Measurements from ENCODE around the gene ANKRD6.
"Not testable (repeated sequence)": the region's sequence is repeated elsewhere in the genome, so short reads cannot be mapped to it uniquely, and the experiment has no call there.

The ANKRD6 gene

GRCh38 chr6:89641581-89641980, 208.6 kb downstream of the ANKRD6 start:
- not testable (repeated sequence) for H2BK15ac ChIP-seq (replicated peaks; ENCODE audit: low read depth); H3K27ac ChIP-seq (ENCODE audit: low read depth, low read length); H3K4me1 ChIP-seq (ENCODE audit: control insufficient read depth, low read depth, low read length); H4K8ac ChIP-seq (ENCODE audit: low read depth, low read length); H3K79me1 ChIP-seq (ENCODE audit: low read length); H3K9ac ChIP-seq (ENCODE audit: low read length); H3K27me3 ChIP-seq (ENCODE audit: insufficient read depth, low read length, poor library complexity); H3K56ac ChIP-seq (ENCODE audit: low read length); H3K4me2 ChIP-seq (ENCODE audit: low read length); H3K4me3 ChIP-seq (ENCODE audit: low read length); H3K79me2 ChIP-seq (ENCODE audit: control insufficient read depth, insufficient read depth, low read length); H3K23ac ChIP-seq (ENCODE audit: low read length); DNase-seq; H2BK120ac ChIP-seq (ENCODE audit: low read depth, low read length); H3K4ac ChIP-seq (ENCODE audit: low read depth, low read length); H2BK5ac ChIP-seq (ENCODE audit: low read length); H4K5ac ChIP-seq (ENCODE audit: low read length); H2AK5ac ChIP-seq (ENCODE audit: low read length); H3K18ac ChIP-seq (ENCODE audit: low read length)
- H3K36me3 ChIP-seq (ENCODE audit: control insufficient read depth, insufficient read depth, low read length): peaks cover 12% of the 10 kb centered on the region
- no CpG with 5 or more reads among the region's 3 CpGs for WGBS (ENCODE audit: extremely low coverage, insufficient coverage, low lambda C conversion rate)

- Histone ChIP-seq H2BK5ac (ENCODE audit: low read length) (no peak overlapping the region), H3K18ac (ENCODE audit: low read length) (no peak overlapping the region), H4K8ac (ENCODE audit: low read depth, low read length) (no peak overlapping the region), H3K23ac (ENCODE audit: low read length) (no peak overlapping the region), H2AK5ac (ENCODE audit: low read length) (no peak overlapping the region), H3K4me3 (ENCODE audit: low read length) (no peak overlapping the region), H3K27me3 (ENCODE audit: insufficient read depth, low read length, poor library complexity) (no peaks in the 10 kb centered on the region), H3K56ac (ENCODE audit: low read length) (no peak overlapping the region), H3K36me3 (ENCODE audit: control insufficient read depth, insufficient read depth, low read length) (peaks cover 14% of the 10 kb centered on the region), H3K79me1 (ENCODE audit: low read length) (no peaks in the 10 kb centered on the region), H2BK15ac (replicated peaks; ENCODE audit: low read depth) (no peak overlapping the region), H3K4me2 (ENCODE audit: low read length) (no peak overlapping the region), H4K5ac (ENCODE audit: low read length) (no peak overlapping the region), H3K9ac (ENCODE audit: low read length) (no peak overlapping the region), H3K4me1 (ENCODE audit: control insufficient read depth, low read depth, low read length) (peaks cover 1% of the 10 kb centered on the region), H2BK120ac (ENCODE audit: low read depth, low read length) (no peak overlapping the region), H3K79me2 (ENCODE audit: control insufficient read depth, insufficient read depth, low read length) (no peaks in the 10 kb centered on the region), H3K4ac (ENCODE audit: low read depth, low read length) (no peak overlapping the region), H3K27ac (ENCODE audit: low read depth, low read length) (no peak overlapping the region)
- WGBS (ENCODE audit: extremely low coverage, insufficient coverage, low lambda C conversion rate): no CpG with 5 or more reads among the region's 3 CpGs
- no peak for DNase-seq
Measured at GRCh38 chr6:89642956-89643355, 210.0 kb downstream of the ANKRD6 start.

GRCh38 chr6:89643406-89643805, 210.5 kb downstream of the ANKRD6 start:
- H3K27me3 ChIP-seq (ENCODE audit: insufficient read depth, low read length, poor library complexity): no peaks in the 10 kb centered on the region
- H3K9ac ChIP-seq (ENCODE audit: low read length): no peak overlapping the region
- no peak overlapping the region for H3K4ac ChIP-seq (ENCODE audit: low read depth, low read length)
- H3K79me1 ChIP-seq (ENCODE audit: low read length): no peaks in the 10 kb centered on the region
- H3K4me2 ChIP-seq (ENCODE audit: low read length): no peak overlapping the region
- peaks cover 14% of the 10 kb centered on the region for H3K36me3 ChIP-seq (ENCODE audit: control insufficient read depth, insufficient read depth, low read length)
- no peak overlapping the region for H4K8ac ChIP-seq (ENCODE audit: low read depth, low read length)
- H2BK120ac ChIP-seq (ENCODE audit: low read depth, low read length): no peak overlapping the region
- no peak overlapping the region for H3K56ac ChIP-seq (ENCODE audit: low read length)
- no peak overlapping the region for H2BK5ac ChIP-seq (ENCODE audit: low read length)
- no peak overlapping the region for H2BK15ac ChIP-seq (replicated peaks; ENCODE audit: low read depth)
- no peak overlapping the region for H3K23ac ChIP-seq (ENCODE audit: low read length)
- no peak overlapping the region for H4K5ac ChIP-seq (ENCODE audit: low read length)
- H3K4me3 ChIP-seq (ENCODE audit: low read length): no peak overlapping the region
- no peaks in the 10 kb centered on the region for H3K79me2 ChIP-seq (ENCODE audit: control insufficient read depth, insufficient read depth, low read length)
- DNase-seq: no peak
- no peak overlapping the region for H2AK5ac ChIP-seq (ENCODE audit: low read length)
- H3K27ac ChIP-seq (ENCODE audit: low read depth, low read length): no peak overlapping the region
- no CpG with 5 or more reads among the region's 3 CpGs for WGBS (ENCODE audit: extremely low coverage, insufficient coverage, low lambda C conversion rate)
- peaks cover 1% of the 10 kb centered on the region for H3K4me1 ChIP-seq (ENCODE audit: control insufficient read depth, low read depth, low read length)
- no peak overlapping the region for H3K18ac ChIP-seq (ENCODE audit: low read length)

GRCh38 chr6:89644864-89645263, 211.9 kb downstream of the ANKRD6 start:
- Histone ChIP-seq H3K79me1 (ENCODE audit: low read length) (no peaks in the 10 kb centered on the region), H3K4me1 (ENCODE audit: control insufficient read depth, low read depth, low read length) (no peaks in the 10 kb centered on the region), H3K79me2 (ENCODE audit: control insufficient read depth, insufficient read depth, low read length) (no peaks in the 10 kb centered on the region), H3K27ac (ENCODE audit: low read depth, low read length) (no peak overlapping the region), H3K27me3 (ENCODE audit: insufficient read depth, low read length, poor library complexity) (no peaks in the 10 kb centered on the region), H2AK5ac (ENCODE audit: low read length) (no peak overlapping the region), H3K9ac (ENCODE audit: low read length) (no peak overlapping the region), H4K5ac (ENCODE audit: low read length) (no peak overlapping the region), H3K4me2 (ENCODE audit: low read length) (no peak overlapping the region), H3K18ac (ENCODE audit: low read length) (no peak overlapping the region), H3K4ac (ENCODE audit: low read depth, low read length) (no peak overlapping the region), H3K36me3 (ENCODE audit: control insufficient read depth, insufficient read depth, low read length) (peaks cover 14% of the 10 kb centered on the region), H3K56ac (ENCODE audit: low read length) (no peak overlapping the region), H2BK5ac (ENCODE audit: low read length) (no peak overlapping the region), H2BK15ac (replicated peaks; ENCODE audit: low read depth) (no peak overlapping the region), H3K23ac (ENCODE audit: low read length) (no peak overlapping the region), H4K8ac (ENCODE audit: low read depth, low read length) (no peak overlapping the region), H2BK120ac (ENCODE audit: low read depth, low read length) (no peak overlapping the region), H3K4me3 (ENCODE audit: low read length) (no peak overlapping the region)
- no CpG with 5 or more reads among the region's 4 CpGs for WGBS (ENCODE audit: extremely low coverage, insufficient coverage, low lambda C conversion rate)
- DNase-seq: no peak

GRCh38 chr6:89649682-89650081, 216.7 kb downstream of the ANKRD6 start:
- Histone ChIP-seq H3K27ac (ENCODE audit: low read depth, low read length) (no peak overlapping the region), H3K56ac (ENCODE audit: low read length) (no peak overlapping the region), H3K4me1 (ENCODE audit: control insufficient read depth, low read depth, low read length) (no peaks in the 10 kb centered on the region), H3K79me1 (ENCODE audit: low read length) (no peaks in the 10 kb centered on the region), H2BK120ac (ENCODE audit: low read depth, low read length) (no peak overlapping the region), H2BK5ac (ENCODE audit: low read length) (no peak overlapping the region), H3K23ac (ENCODE audit: low read length) (no peak overlapping the region), H2AK5ac (ENCODE audit: low read length) (no peak overlapping the region), H3K4ac (ENCODE audit: low read depth, low read length) (no peak overlapping the region), H4K8ac (ENCODE audit: low read depth, low read length) (no peak overlapping the region), H3K9ac (ENCODE audit: low read length) (no peak overlapping the region), H2BK15ac (replicated peaks; ENCODE audit: low read depth) (no peak overlapping the region), H3K4me3 (ENCODE audit: low read length) (no peak overlapping the region), H3K79me2 (ENCODE audit: control insufficient read depth, insufficient read depth, low read length) (no peaks in the 10 kb centered on the region), H3K4me2 (ENCODE audit: low read length) (no peak overlapping the region), H3K27me3 (ENCODE audit: insufficient read depth, low read length, poor library complexity) (no peaks in the 10 kb centered on the region), H4K5ac (ENCODE audit: low read length) (no peak overlapping the region), H3K18ac (ENCODE audit: low read length) (no peak overlapping the region), H3K36me3 (ENCODE audit: control insufficient read depth, insufficient read depth, low read length) (peaks cover 12% of the 10 kb centered on the region)
- no CpG with 5 or more reads among the region's 1 CpG for WGBS (ENCODE audit: extremely low coverage, insufficient coverage, low lambda C conversion rate)
- no peak for DNase-seq

GRCh38 chr6:89650579-89650978, 217.6 kb downstream of the ANKRD6 start:
- H3K56ac ChIP-seq (ENCODE audit: low read length): no peak overlapping the region
- H4K5ac ChIP-seq (ENCODE audit: low read length): no peak overlapping the region
- H2BK15ac ChIP-seq (replicated peaks; ENCODE audit: low read depth): no peak overlapping the region
- peaks cover 11% of the 10 kb centered on the region for H3K36me3 ChIP-seq (ENCODE audit: control insufficient read depth, insufficient read depth, low read length)
- no peaks in the 10 kb centered on the region for H3K27me3 ChIP-seq (ENCODE audit: insufficient read depth, low read length, poor library complexity)
- no peak overlapping the region for H2BK120ac ChIP-seq (ENCODE audit: low read depth, low read length)
- DNase-seq: no peak
- H3K79me1 ChIP-seq (ENCODE audit: low read length): no peaks in the 10 kb centered on the region
- H3K9ac ChIP-seq (ENCODE audit: low read length): no peak overlapping the region
- no peak overlapping the region for H3K23ac ChIP-seq (ENCODE audit: low read length)
- no peak overlapping the region for H3K4me3 ChIP-seq (ENCODE audit: low read length)
- H3K4me2 ChIP-seq (ENCODE audit: low read length): no peak overlapping the region
- H3K18ac ChIP-seq (ENCODE audit: low read length): no peak overlapping the region
- H2AK5ac ChIP-seq (ENCODE audit: low read length): no peak overlapping the region
- H3K27ac ChIP-seq (ENCODE audit: low read depth, low read length): no peak overlapping the region
- H4K8ac ChIP-seq (ENCODE audit: low read depth, low read length): no peak overlapping the region
- no CpG with 5 or more reads among the region's 8 CpGs for WGBS (ENCODE audit: extremely low coverage, insufficient coverage, low lambda C conversion rate)
- H3K79me2 ChIP-seq (ENCODE audit: control insufficient read depth, insufficient read depth, low read length): no peaks in the 10 kb centered on the region
- H3K4ac ChIP-seq (ENCODE audit: low read depth, low read length): no peak overlapping the region
- no peak overlapping the region for H2BK5ac ChIP-seq (ENCODE audit: low read length)
- H3K4me1 ChIP-seq (ENCODE audit: control insufficient read depth, low read depth, low read length): no peaks in the 10 kb centered on the region
